ENCODE results near the gene KIF3C. TPM values are rescaled to one million over a fixed set of nuclear protein-coding genes. Genes with fewer than 3 reads are reported as not detected.

KIF3C gene
- polyA plus RNA-seq, 2 of the 4 experiments (the other 2 are of a cell fraction) = 17.1 to 77.4 TPM

GRCh38 chr2:26018184-26019055 lies 36.1 kb upstream of the KIF3C start:
- peak; percentile 98 for FAIRE-seq
- no peaks in the 10 kb centered on the region for H3K9me3 ChIP-seq
- CTCF ChIA-PET = interaction anchor here (0.6 to 6.3 kb wide), 16 partner anchors 9 to 122 kb away, joined by 3 to 52 read pairs (median 6); partner anchors contain the start of gene RAB10
- H3K4me2 ChIP-seq = peak overlapping the region; percentile 71
- no peak overlapping the region for H3K4me3 ChIP-seq
- peak overlapping the region; percentile 73 to 93 for H3K27ac ChIP-seq
- 17% methylated on average over 3 of the region's 3 CpGs for WGBS (ENCODE audit: missing lambda C conversion rate)
- peak; percentile 95 for DNase-seq (ENCODE audit: low read depth in 1 of 2, low spot score in 1 of 2)
- peak; percentile 98 to 99 for ATAC-seq
- POLR2A ChIA-PET = interaction anchor here (0.5 to 2.9 kb wide), 7 partner anchors 10 to 743 kb away, joined by 3 to 38 read pairs (median 7); partner anchors contain the start of gene RAB10
- peaks cover 71% of the 10 kb centered on the region for H3K4me1 ChIP-seq
- TF ChIP-seq NFE2L2 (conservative IDR thresholded peaks at IDR 0.05; ENCODE audit: low read length) (0 out of 2 replicates have a peak, but pooled peaks have one; percentile 37), MAZ (IDR thresholded peaks at IDR 0.05; ENCODE audit: borderline replicate concordance, low read depth, low read length) (no peak), RNF2 (IDR thresholded peaks at IDR 0.05; ENCODE audit: borderline replicate concordance, low read depth) (no peak), JUN (IDR thresholded peaks at IDR 0.05) (peak in 1 of 2 experiments; percentile 86; a peak in 3 of 5 replicates), FOSL2 (IDR thresholded peaks at IDR 0.05) (peak; percentile 75), FOSL2 (CRISPR knock-in tag; IDR thresholded peaks at IDR 0.05) (peak; percentile 96), ATOH8 (CRISPR knock-in tag; IDR thresholded peaks at IDR 0.05; ENCODE audit: low read depth) (no peak), TFCP2L1 (CRISPR knock-in tag; IDR thresholded peaks at IDR 0.05) (no peak), HDAC2 (IDR thresholded peaks at IDR 0.05) (no peak), KDM5A (IDR thresholded peaks at IDR 0.05) (no peak), HOXA7 (CRISPR knock-in tag; IDR thresholded peaks at IDR 0.05) (no peak), NR3C1 (IDR thresholded peaks at IDR 0.05) (no peak), POLR2AphosphoS2 (conservative IDR thresholded peaks at IDR 0.05; ENCODE audit: low read length) (no peak), ESRRA (IDR thresholded peaks at IDR 0.05; ENCODE audit: borderline replicate concordance, low read length) (no peak), FOSB (CRISPR knock-in tag; IDR thresholded peaks at IDR 0.05) (no peak), E2F6 (IDR thresholded peaks at IDR 0.05; ENCODE audit: borderline replicate concordance, low read depth) (no peak; the same call in 1 of the 2 replicates), NPAS2 (CRISPR knock-in tag; IDR thresholded peaks at IDR 0.05; ENCODE audit: borderline replicate concordance) (no peak), HMGXB4 (CRISPR knock-in tag; IDR thresholded peaks at IDR 0.05; ENCODE audit: borderline replicate concordance) (no peak), SMC3 (IDR thresholded peaks at IDR 0.05) (peak; percentile 33; the same call in 1 of the 3 replicates), EHMT2 (IDR thresholded peaks at IDR 0.05; ENCODE audit: low read depth) (no peak), FOXS1 (CRISPR knock-in tag; IDR thresholded peaks at IDR 0.05) (0 out of 2 replicates have a peak, but pooled peaks have one; percentile 18), RCOR1 (IDR thresholded peaks at IDR 0.05; ENCODE audit: low read depth, low read length) (no peak), RFX5 (IDR thresholded peaks at IDR 0.05) (no peak), ZNF302 (CRISPR knock-in tag; IDR thresholded peaks at IDR 0.05) (no peak), PBX3 (IDR thresholded peaks at IDR 0.05) (peak; percentile 87), SREBF2 (IDR thresholded peaks at IDR 0.05) (no peak), CEBPB (IDR thresholded peaks at IDR 0.05) (0 out of 4 replicates have a peak, but pooled peaks of 1 of the 2 experiments have one; percentile 23), CBX2 (IDR thresholded peaks at IDR 0.05; ENCODE audit: borderline replicate concordance, low read depth) (no peak), RARB (CRISPR knock-in tag; IDR thresholded peaks at IDR 0.05) (no peak), CHD4 (IDR thresholded peaks at IDR 0.05; ENCODE audit: borderline replicate concordance) (no peak), JUNB (IDR thresholded peaks at IDR 0.05) (peak; percentile 80), REST (IDR thresholded peaks at IDR 0.05) (no peak), CBX8 (IDR thresholded peaks at IDR 0.05) (no peak)

Measured in A549 (cell line).